ENCODE results near the gene SIN3B.

SIN3B gene

GRCh38 chr19:16911046-16911445 lies 81.8 kb downstream of the SIN3B start:
- DNase-seq (ENCODE audit: low read depth in 2 of 2), result no peak

DNA sequence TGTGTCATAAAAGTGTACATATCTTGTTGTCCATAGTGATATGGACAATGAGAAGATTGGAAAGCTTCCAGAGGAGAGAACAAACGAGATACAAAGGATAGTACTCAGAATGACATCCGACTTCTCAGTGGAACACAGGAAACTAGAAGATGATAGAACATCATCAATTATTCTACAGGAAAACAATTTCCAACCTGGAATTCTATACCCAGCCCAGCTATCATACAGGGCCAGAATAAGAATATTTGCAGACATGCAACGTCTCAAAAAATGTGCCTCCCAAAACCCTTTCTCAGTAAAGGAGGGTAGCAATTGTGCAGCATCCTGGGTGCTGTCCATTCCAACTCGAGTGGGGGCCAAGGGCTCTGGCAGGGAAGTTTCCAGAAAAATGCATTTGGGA lies 83.6 kb downstream of the SIN3B start:
- no peak for DNase-seq (ENCODE audit: low read depth in 2 of 2)

GRCh38 chr19:16914421-16914820 lies 85.2 kb downstream of the SIN3B start:
- no peak for DNase-seq (ENCODE audit: low read depth in 2 of 2)

- DNase-seq (ENCODE audit: low read depth in 2 of 2), result no peak
Measured at GRCh38 chr19:16915135-16915534, 85.9 kb downstream of the SIN3B start.

DNA sequence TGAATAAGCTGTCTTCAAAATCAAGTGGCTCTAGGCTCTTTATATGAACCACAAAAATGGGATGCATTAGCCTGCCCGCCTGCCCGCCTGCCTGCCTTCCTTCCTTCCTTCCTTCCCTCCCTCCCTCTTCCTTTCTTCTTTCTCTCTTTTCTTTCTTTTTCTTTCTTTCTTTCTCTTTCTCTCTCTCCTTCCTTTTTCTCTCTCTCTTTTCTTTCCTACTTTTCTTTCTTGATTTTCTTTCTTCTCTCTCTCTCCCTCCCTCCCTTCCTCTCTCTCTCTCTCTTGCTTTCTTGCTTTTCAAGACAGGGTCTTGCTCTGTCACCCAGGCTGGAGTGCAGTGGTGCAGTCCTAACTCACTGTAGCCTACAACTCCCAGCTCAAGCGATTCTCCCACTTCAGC lies 86.5 kb downstream of the SIN3B start:
- DNase-seq (ENCODE audit: low read depth in 2 of 2), result no peak

DNA sequence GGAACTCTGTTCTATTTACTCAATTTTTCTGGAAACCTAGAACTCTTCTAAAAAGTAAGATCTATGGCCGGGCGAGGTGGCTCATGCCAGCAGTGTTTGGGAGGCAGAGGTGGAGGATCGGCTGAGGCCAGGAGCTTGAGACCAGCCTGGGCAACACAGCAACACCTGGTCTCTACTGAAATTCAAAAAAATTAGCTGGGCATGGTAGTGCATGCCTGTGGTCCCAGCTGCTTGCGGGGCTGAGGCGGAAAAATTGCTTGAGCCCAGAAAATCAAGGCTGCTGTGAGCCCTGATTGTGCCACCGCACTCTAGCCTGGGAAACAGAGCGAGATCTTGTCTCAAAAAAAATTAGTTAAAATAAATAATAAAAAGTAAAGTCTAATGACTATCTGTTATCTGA lies 88.2 kb downstream of the SIN3B start:
- DNase-seq (ENCODE audit: low read depth in 2 of 2), result no peak

DNA sequence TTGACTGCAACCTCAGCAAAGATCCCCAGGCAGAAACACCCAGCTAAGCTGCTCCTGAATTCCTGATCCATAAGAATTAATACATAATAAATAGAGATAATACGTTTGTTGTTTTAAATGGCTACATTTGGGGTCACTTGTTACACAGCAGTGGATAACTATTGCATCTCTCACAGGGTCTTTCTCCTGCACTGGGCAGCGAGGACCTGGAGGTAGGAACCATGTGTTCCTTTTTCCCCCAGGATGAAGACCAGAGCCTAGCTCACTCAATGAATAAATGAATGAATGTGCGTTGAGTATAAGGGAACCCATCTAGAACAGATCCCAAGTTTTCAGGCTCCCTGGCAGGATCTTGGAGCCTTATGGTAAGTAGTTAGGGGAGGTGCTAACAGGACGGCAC lies 90.3 kb downstream of the SIN3B start:
- no peak for DNase-seq (ENCODE audit: low read depth in 2 of 2)

DNA sequence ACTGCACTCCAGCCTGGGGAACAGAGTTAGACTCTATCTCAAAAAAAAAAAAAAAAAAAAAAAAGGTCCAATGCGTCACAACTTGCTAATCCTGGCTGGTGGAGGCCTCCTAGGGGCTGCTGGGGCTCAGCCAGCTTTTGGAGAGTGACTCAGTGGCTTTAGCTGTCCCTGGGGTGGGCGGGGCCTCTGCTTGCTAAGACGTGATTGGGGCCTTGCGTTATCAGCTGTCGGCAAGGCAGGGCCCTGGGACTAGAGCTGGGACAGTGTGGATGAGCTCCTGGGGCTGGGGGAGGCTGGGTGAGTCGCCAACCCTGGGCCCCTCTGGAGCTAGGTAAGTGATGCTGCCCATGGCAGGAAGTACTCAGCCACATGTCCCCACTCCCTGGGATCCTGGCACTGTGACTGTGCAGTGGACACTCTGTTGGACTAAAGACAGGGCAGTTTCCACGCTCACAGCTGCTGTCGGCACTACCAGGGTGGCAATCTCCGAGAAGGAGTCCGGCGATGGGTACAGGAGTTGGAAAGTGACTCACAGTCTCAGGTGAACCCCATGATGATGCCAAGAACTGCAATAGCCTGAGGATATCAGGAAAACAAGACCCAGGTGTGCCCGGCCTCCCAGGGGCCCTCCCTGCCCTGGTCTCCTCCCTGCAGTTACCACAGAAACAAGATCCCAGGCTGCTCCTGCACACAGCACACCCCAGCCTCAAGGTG lies 91.8 kb downstream of the SIN3B start:
- no peak for DNase-seq (ENCODE audit: low read depth in 2 of 2)

DNA sequence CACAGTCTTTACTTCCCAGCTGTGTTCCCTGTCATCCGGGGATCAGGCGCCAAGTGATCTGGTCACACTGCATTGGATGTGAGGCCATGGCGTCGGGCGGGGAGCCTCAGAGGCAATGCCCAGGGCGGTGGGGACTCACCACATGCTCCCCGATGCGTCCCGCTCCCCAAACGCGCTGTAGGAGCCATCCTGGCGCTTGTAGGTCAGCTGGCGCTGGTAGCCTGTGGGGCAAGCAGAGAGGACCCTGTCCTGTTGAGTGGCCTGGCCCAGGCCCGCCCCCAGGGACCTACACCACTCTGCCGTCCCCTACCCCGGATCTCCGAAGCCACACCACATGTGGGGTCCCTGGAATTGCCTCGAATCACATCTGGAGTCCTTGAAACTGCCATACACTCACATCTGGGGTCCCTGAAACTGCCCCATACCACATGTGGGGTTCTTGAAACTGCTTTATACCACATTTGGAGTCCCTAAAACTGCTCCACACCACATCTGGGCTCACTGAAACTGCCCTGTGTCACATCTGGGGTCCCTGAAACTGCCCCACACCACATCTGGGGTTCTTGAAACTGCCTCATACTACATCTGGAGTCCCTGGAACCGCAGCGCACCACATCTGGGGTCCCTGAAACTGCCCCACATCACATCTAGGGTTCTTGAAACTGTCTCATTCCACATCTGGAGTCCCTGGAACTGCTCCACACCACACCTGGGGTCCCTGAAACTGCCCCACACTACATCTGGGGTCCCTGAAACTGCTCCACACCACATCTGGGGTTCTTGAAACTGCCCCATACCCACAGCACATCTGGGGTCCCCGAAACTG lies 92.8 kb downstream of the SIN3B start:
- no peak for DNase-seq (ENCODE audit: low read depth in 2 of 2)

- DNase-seq (ENCODE audit: low read depth in 2 of 2), result no peak
Measured at GRCh38 chr19:16922592-16922934, 93.4 kb downstream of the SIN3B start.

- DNase-seq (ENCODE audit: low read depth in 2 of 2), result no peak
Measured at GRCh38 chr19:16922949-16923348, 93.8 kb downstream of the SIN3B start.

DNA sequence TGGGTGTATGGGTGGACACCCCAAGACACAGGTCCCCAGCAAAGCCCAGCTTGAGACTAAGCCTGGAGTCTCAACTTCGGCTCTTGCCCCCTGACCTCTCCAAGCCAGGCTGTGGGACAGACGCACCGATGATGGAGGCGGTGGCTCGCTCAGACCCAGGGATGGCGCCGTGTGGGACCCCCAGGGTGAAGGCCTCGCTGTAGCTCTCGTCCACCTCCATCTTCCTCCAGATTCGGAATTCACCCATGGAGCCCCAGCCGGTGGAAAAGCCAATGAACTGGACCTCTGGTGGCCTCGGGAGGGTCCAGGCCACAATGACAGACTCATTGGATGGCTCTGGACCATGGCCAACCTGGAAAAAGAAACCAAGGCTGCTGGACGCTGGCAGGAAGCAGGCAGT lies 98.7 kb downstream of the SIN3B start:
- DNase-seq (ENCODE audit: low read depth in 2 of 2), result no peak

DNA sequence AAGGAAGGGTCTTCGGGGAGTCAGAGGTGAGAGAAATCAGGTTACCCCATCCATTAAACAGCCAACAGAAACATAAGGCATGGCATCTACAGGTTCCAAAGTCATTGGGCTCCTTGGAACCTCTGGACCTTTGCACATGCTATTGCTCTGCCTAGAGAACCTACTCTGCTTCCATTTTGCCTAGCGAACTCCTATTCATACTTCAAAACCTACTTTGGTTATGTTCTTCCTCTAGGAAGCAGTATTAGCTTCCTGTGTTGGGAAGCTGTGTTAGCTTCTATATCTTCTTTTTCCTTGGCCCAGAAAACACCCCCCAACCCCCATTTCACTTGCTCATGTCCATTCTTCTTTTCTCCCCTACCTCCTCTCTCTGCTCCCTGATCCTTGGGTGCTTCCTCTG lies 99.2 kb downstream of the SIN3B start:
- DNase-seq (ENCODE audit: low read depth in 2 of 2), result no peak

DNA sequence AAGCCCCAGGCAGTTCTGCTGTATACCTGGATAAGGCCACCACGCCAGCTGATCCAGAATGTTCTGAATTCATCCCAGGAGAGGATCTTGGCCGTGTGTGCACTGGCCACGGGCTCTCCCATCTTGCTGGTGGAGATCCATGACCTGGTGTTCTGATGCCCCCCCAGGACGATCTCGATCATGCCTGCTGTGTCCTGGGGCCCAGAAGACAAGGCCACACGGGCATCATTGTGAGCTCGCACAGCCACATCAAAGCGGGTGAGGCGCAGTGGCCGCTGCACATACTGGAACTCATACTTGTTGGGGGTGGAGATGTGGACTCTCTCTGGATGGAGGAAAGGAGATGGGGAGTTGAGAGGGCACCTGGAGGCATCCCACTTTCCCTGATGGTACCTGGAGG lies 99.7 kb downstream of the SIN3B start:
- no peak for DNase-seq (ENCODE audit: low read depth in 2 of 2)

Measured in activated CD8-positive, alpha-beta memory T cell treated with anti-CD3 and anti-CD28 coated beads for 4 hours (primary cell).